BLaER1 (cell line): ENCODE data around the gene TUT4.
A peak's percentile ranks its signal among the peaks of the same experiment; 100 is the strongest.

Source experiments
- H3K27ac ChIP-seq: shearing (Covaris generic); formaldehyde crosslinking; 2 replicates; pipeline ENCODE4 v1.8.1; 2022
- H3K27me3 ChIP-seq: shearing (Covaris generic); formaldehyde crosslinking; 2 replicates; pipeline ENCODE4 v1.8.1; 2022
- H3K36me3 ChIP-seq: shearing (Covaris generic); formaldehyde crosslinking; 2 replicates; pipeline ENCODE4 v1.8.1; 2022
- H3K4me1 ChIP-seq: shearing (Covaris generic); formaldehyde crosslinking; 2 replicates; pipeline ENCODE4 v1.8.1; 2022
- H3K4me2 ChIP-seq: shearing (Covaris generic); formaldehyde crosslinking; 2 replicates; pipeline ENCODE4 v1.8.1; 2022
- H3K4me3 ChIP-seq: shearing (Covaris generic); formaldehyde crosslinking; 2 replicates; pipeline ENCODE4 v1.8.1; 2022
- H3K9ac ChIP-seq: shearing (Covaris generic); formaldehyde crosslinking; 2 replicates; pipeline ENCODE4 v1.8.1; 2022
- H3K9me3 ChIP-seq: shearing (Covaris generic); formaldehyde crosslinking; 2 replicates; pipeline ENCODE4 v1.8.1; 2022
- H4K20me1 ChIP-seq: shearing (Covaris generic); formaldehyde crosslinking; 2 replicates; pipeline ENCODE4 v1.8.1; 2022
- Cebpa-rat ChIP-seq: shearing (Covaris generic); IDR thresholded peaks from 2 replicates; pipeline ENCODE4 v1.8.1; 2022

The TUT4 gene

DNA sequence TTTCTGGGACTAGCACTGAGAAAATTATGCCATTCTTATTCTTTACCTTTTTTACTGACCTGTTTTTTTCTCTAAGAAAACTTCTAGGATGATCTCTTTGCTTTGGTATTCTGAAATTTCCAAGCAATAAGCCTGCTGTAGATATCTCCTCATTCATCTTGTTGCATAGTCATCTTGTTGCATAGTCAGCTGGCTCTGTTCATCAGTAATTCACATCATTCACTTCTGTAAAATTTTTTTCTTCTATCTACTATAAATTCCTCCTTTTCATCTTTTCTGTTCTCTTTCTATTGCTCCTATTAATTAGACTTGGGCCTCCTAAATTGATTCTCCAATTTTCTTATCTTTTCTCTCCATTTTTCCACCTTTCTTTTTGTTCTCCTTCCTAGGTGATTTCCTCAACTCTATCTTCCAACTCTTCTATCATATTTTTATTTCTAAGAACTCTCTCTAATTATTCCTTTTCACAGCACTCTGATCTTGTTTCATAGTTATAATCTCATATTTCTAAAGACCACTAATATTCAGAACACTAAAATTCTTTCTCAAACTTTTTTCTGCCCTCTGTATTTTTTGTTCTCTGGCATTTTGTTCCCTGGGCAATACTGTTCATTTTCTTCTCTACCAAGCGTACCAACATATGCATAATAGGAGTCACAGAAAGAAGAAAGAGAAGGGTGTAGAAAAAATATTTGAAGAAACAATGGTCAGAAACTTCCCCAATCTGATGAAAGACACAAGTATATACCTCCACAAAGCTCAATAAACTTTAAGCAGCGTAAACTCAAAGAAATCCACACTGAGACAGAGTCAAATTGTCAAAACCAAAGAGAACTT lies 17.7 kb downstream of the TUT4 start:
- H3K27ac ChIP-seq: no peak overlapping the region
- H3K9me3 ChIP-seq: peaks cover 64% of the 10 kb centered on the region
- H4K20me1 ChIP-seq: peaks cover 77% of the 10 kb centered on the region
- no peak overlapping the region for H3K4me3 ChIP-seq
- H3K4me2 ChIP-seq: no peak overlapping the region
- no peak for TF ChIP-seq Cebpa-rat
- no peak overlapping the region for H3K9ac ChIP-seq
- H3K4me1 ChIP-seq: peaks cover 20% of the 10 kb centered on the region
- no peaks in the 10 kb centered on the region for H3K27me3 ChIP-seq
- H3K36me3 ChIP-seq: peaks cover 63% of the 10 kb centered on the region

GRCh38 chr1:52533713-52534112 lies 19.2 kb downstream of the TUT4 start:
- H3K27ac ChIP-seq: no peak overlapping the region
- H3K9me3 ChIP-seq: peaks cover 53% of the 10 kb centered on the region
- peaks cover 20% of the 10 kb centered on the region for H3K4me1 ChIP-seq
- no peak overlapping the region for H3K9ac ChIP-seq
- H3K27me3 ChIP-seq: no peaks in the 10 kb centered on the region
- peaks cover 51% of the 10 kb centered on the region for H3K36me3 ChIP-seq
- no peak overlapping the region for H3K4me2 ChIP-seq
- no peak overlapping the region for H3K4me3 ChIP-seq
- peaks cover 73% of the 10 kb centered on the region for H4K20me1 ChIP-seq
- no peak for TF ChIP-seq Cebpa-rat

DNA sequence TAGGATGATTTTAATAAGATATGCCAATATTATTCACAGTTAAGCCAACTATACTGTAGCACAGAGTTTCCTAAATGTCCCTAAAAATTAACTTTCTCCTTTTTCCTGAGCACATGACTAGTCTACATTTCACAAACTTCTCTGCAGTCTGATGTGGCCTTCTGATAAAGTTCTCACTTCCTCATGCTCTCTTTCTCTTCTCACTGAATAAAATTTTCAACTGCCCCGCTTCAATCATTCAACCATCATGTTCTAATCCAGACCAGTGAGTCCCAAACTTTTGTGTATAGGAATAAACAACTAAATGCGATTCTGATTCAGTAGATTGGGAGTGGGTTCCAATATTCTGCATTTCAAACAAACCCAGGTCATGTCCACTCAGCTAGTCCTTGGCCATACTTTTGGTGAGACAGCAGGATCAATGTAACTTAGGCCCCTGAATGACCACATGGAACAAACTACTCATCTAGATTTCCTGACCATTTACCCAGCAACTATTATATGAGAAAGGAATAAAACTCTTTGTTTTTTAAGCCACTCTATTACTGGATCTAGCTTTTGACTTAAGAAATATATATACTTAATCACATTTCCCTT lies 20.1 kb downstream of the TUT4 start:
- peak overlapping the region; percentile 1; the same call in 1 of the 2 replicates for H3K4me2 ChIP-seq
- peaks cover 20% of the 10 kb centered on the region for H3K4me1 ChIP-seq
- peaks cover 44% of the 10 kb centered on the region for H3K9me3 ChIP-seq
- no peak overlapping the region for H3K4me3 ChIP-seq
- no peak overlapping the region for H3K9ac ChIP-seq
- peaks cover 68% of the 10 kb centered on the region for H4K20me1 ChIP-seq
- no peak overlapping the region for H3K27ac ChIP-seq
- H3K36me3 ChIP-seq: peaks cover 50% of the 10 kb centered on the region
- no peaks in the 10 kb centered on the region for H3K27me3 ChIP-seq
- TF ChIP-seq Cebpa-rat: no peak

GRCh38 chr1:52532247-52532646 lies 20.6 kb downstream of the TUT4 start:
- Histone ChIP-seq H3K36me3 (peaks cover 51% of the 10 kb centered on the region), H3K4me1 (peaks cover 20% of the 10 kb centered on the region), H3K4me2 (peak overlapping the region; percentile 1; the same call in 1 of the 2 replicates), H3K27me3 (no peaks in the 10 kb centered on the region), H3K9ac (no peak overlapping the region), H4K20me1 (peaks cover 64% of the 10 kb centered on the region), H3K27ac (no peak overlapping the region), H3K4me3 (no peak overlapping the region), H3K9me3 (peaks cover 39% of the 10 kb centered on the region)
- no peak for TF ChIP-seq Cebpa-rat

DNA sequence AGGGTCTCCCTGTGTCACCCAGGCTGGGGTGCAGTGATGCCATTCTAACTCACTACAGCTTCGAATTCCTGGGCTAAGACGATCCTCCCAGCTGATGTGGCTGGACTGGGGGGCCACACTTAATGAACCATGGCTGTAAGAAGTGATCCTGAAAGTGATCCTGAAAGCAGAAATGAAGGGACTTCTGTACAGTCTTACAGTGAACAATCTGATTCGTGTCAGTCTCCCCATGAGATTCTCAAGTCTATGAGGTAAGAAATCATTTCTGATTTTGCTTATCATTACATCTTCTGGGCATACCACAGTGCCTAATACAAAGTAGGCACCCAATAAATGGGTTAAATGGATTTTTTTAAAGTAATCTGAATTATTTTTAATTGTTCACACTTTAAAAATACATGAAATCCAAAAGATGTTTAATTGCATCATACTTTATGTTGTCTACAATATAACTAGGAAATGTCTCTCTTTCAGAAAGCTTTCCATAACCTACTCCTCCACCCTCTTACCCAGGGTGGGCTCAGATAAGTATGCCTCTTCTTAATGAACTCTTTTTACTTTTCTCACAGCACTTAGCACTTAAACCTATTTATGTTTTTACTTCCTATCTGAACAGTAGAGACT lies 21.5 kb downstream of the TUT4 start:
- Histone ChIP-seq H3K4me1 (peaks cover 20% of the 10 kb centered on the region), H3K9ac (no peak overlapping the region), H3K27ac (no peak overlapping the region), H3K36me3 (peaks cover 52% of the 10 kb centered on the region), H3K4me2 (no peak overlapping the region), H3K4me3 (no peak overlapping the region), H3K27me3 (no peaks in the 10 kb centered on the region), H3K9me3 (peaks cover 31% of the 10 kb centered on the region), H4K20me1 (peaks cover 73% of the 10 kb centered on the region)
- TF ChIP-seq Cebpa-rat: no peak

DNA sequence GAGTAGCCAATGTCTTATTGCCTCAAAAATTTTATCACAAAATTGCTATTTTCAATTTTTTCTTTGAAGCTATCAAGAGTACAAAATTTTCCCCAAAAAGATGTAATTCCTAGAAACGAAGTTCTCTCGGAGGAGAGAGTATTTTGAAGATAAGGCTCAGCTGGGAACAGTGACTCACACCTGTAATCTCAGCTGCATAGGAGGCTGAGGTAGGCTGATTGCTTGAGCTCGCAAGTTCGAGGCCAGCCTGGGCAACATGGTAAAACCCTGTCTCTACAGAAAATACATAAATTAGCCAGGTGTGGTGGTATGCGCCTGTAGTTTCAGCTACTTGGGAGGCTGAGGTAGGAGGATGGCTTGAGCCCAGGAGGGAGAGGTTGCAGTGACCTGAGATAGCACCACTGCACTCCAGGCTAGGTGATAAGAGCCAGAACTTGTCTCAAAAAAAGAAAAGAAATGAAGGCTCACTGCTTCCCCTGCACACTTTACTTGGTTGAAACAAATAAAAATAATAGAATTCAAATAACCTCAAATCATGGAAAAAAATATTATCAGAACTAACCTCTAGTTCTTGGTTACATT lies 22.2 kb downstream of the TUT4 start:
- Histone ChIP-seq H3K4me1 (peaks cover 20% of the 10 kb centered on the region), H3K9me3 (peaks cover 24% of the 10 kb centered on the region), H3K9ac (no peak overlapping the region), H3K36me3 (peaks cover 54% of the 10 kb centered on the region), H3K27me3 (no peaks in the 10 kb centered on the region), H3K4me3 (no peak overlapping the region), H4K20me1 (peaks cover 73% of the 10 kb centered on the region), H3K4me2 (no peak overlapping the region), H3K27ac (no peak overlapping the region)
- TF ChIP-seq Cebpa-rat: no peak

- peaks cover 56% of the 10 kb centered on the region for H4K20me1 ChIP-seq
- no peaks in the 10 kb centered on the region for H3K27me3 ChIP-seq
- no peak overlapping the region for H3K27ac ChIP-seq
- peaks cover 88% of the 10 kb centered on the region for H3K36me3 ChIP-seq
- no peak for TF ChIP-seq Cebpa-rat
- peaks cover 16% of the 10 kb centered on the region for H3K4me1 ChIP-seq
- H3K4me3 ChIP-seq: no peak overlapping the region
- no peak overlapping the region for H3K9ac ChIP-seq
- no peaks in the 10 kb centered on the region for H3K9me3 ChIP-seq
- peak overlapping the region; percentile 31 for H3K4me2 ChIP-seq
These were observed 29.5 kb downstream of the TUT4 start for GRCh38 chr1:52523376-52523775.

GRCh38 chr1:52520148-52520547 lies 32.7 kb downstream of the TUT4 start:
- H3K27me3 ChIP-seq: no peaks in the 10 kb centered on the region
- H3K4me1 ChIP-seq: peaks cover 16% of the 10 kb centered on the region
- H3K4me2 ChIP-seq: no peak overlapping the region
- no peak overlapping the region for H3K4me3 ChIP-seq
- H3K9ac ChIP-seq: no peak overlapping the region
- H4K20me1 ChIP-seq: peaks cover 67% of the 10 kb centered on the region
- H3K36me3 ChIP-seq: peaks cover 80% of the 10 kb centered on the region
- H3K9me3 ChIP-seq: no peaks in the 10 kb centered on the region
- H3K27ac ChIP-seq: no peak overlapping the region
- TF ChIP-seq Cebpa-rat: no peak

GRCh38 chr1:52518962-52519361 lies 33.9 kb downstream of the TUT4 start:
- Histone ChIP-seq H3K4me1 (peaks cover 10% of the 10 kb centered on the region), H3K36me3 (peaks cover 80% of the 10 kb centered on the region), H3K4me2 (no peak overlapping the region), H4K20me1 (peaks cover 59% of the 10 kb centered on the region), H3K27me3 (no peaks in the 10 kb centered on the region), H3K27ac (no peak overlapping the region), H3K4me3 (no peak overlapping the region), H3K9ac (no peak overlapping the region), H3K9me3 (no peaks in the 10 kb centered on the region)
- no peak for TF ChIP-seq Cebpa-rat
